HTERT RPE-1 (cell line): Measurements from ENCODE around the gene ARHGAP26.

Source experiments
- in situ Hi-C: fragments of 300-500 bp; cut with MboI; formaldehyde crosslinking; loops from 4 replicates; pipeline ENCODE4 v1.14.3; 2020; ENCODE audit warnings: low sequenced_read_pairs

ARHGAP26 gene

GRCh38 chr5:143130613-143131305 is 360.6 kb downstream of the ARHGAP26 start:
- in situ Hi-C loops: no loop called here

GRCh38 chr5:143131972-143132371 is 361.8 kb downstream of the ARHGAP26 start:
- in situ Hi-C loops: no loop called here

- in situ Hi-C loops: no loop called here
Measured at GRCh38 chr5:143132739-143133138, 362.6 kb downstream of the ARHGAP26 start.

- in situ Hi-C loops: no loop called here
Measured at GRCh38 chr5:143133721-143134120, 363.5 kb downstream of the ARHGAP26 start.

GRCh38 chr5:143134269-143134668 is 364.1 kb downstream of the ARHGAP26 start:
- in situ Hi-C loops: no loop called here

- in situ Hi-C loops: no loop called here
Measured at GRCh38 chr5:143134900-143135299, 364.7 kb downstream of the ARHGAP26 start.

GRCh38 chr5:143135832-143136551 is 365.8 kb downstream of the ARHGAP26 start:
- in situ Hi-C loops: no loop called here

- in situ Hi-C loops: no loop called here
Measured at GRCh38 chr5:143138839-143139238, 368.7 kb downstream of the ARHGAP26 start.

- in situ Hi-C loops: no loop called here
Measured at GRCh38 chr5:143139585-143139984, 369.4 kb downstream of the ARHGAP26 start.

- in situ Hi-C loops: no loop called here
Measured at GRCh38 chr5:143140492-143141203, 370.5 kb downstream of the ARHGAP26 start.

- in situ Hi-C loops: no loop called here
Measured at GRCh38 chr5:143141652-143142051, 371.5 kb downstream of the ARHGAP26 start.

GRCh38 chr5:143142596-143143435 is 372.6 kb downstream of the ARHGAP26 start:
- in situ Hi-C loops: no loop called here

- in situ Hi-C loops: no loop called here
Measured at GRCh38 chr5:143143973-143144372, 373.8 kb downstream of the ARHGAP26 start.

- in situ Hi-C loops: no loop called here
Measured at GRCh38 chr5:143145243-143146160, 375.3 kb downstream of the ARHGAP26 start.

GRCh38 chr5:143146161-143146560 is 376.0 kb downstream of the ARHGAP26 start:
- in situ Hi-C loops: no loop called here

GRCh38 chr5:143147383-143147782 is 377.2 kb downstream of the ARHGAP26 start:
- in situ Hi-C loops: no loop called here

- in situ Hi-C loops: no loop called here
Measured at GRCh38 chr5:143147902-143148301, 377.7 kb downstream of the ARHGAP26 start.

- in situ Hi-C loops: no loop called here
Measured at GRCh38 chr5:143148771-143149170, 378.6 kb downstream of the ARHGAP26 start.

GRCh38 chr5:143149759-143150158 is 379.6 kb downstream of the ARHGAP26 start:
- in situ Hi-C loops: no loop called here
